HepG2 (cell line): ENCODE results near the gene TTLL11. TPM values are rescaled to one million over a fixed set of nuclear protein-coding genes. Genes with fewer than 3 reads are reported as not detected.

Experiments
- ATM ChIP-seq: fragments of 450-650 bp; IDR thresholded peaks from 2 replicates; pipeline ENCODE4 v1.7.1; 2017; ENCODE audit warnings: mild to moderate bottlenecking, borderline replicate concordance
- ATRX ChIP-seq: sonication (generic); formaldehyde crosslinking; IDR thresholded peaks from 2 replicates; pipeline ENCODE4 v1.4.0; 2020; ENCODE audit warnings: missing genetic modification reagents, borderline replicate concordance
- CEBPG ChIP-seq: IDR thresholded peaks from 2 replicates; pipeline ENCODE4 v1.6.1; 2016
- CHD4 ChIP-seq: fragments of 200-600 bp; sonication (generic); IDR thresholded peaks from 2 replicates; pipeline ENCODE4 v1.7.0; 2017; ENCODE audit warnings: mild to moderate bottlenecking, low read length, borderline replicate concordance
- EED ChIP-seq: sonication (generic); formaldehyde crosslinking; IDR thresholded peaks from 2 replicates; pipeline ENCODE4 v1.5.0; 2020; ENCODE audit warnings: mild to moderate bottlenecking, missing genetic modification reagents
- FOSL2 ChIP-seq: sonication (generic); formaldehyde crosslinking; IDR thresholded peaks from 2 replicates; pipeline ENCODE4 v1.4.0; 2020; ENCODE audit warnings: missing genetic modification reagents
- FUBP1 ChIP-seq: sonication (generic); formaldehyde crosslinking; IDR thresholded peaks from 2 replicates; pipeline ENCODE4 v1.5.1; 2020; ENCODE audit warnings: missing genetic modification reagents, mild to moderate bottlenecking, borderline replicate concordance
- GABPB1 ChIP-seq: IDR thresholded peaks from 2 replicates; pipeline ENCODE4 v1.6.1; 2016; ENCODE audit warnings: mild to moderate bottlenecking, missing genetic modification reagents, moderate library complexity, missing compliant biosample characterization
- HINFP ChIP-seq: sonication (generic); formaldehyde crosslinking; IDR thresholded peaks from 2 replicates; pipeline ENCODE4 v1.4.0; 2020; ENCODE audit warnings: low read depth, mild to moderate bottlenecking, missing genetic modification reagents
- HNF4G ChIP-seq, 2 experiments: sonication (generic) in 1 of 2; formaldehyde crosslinking in 1 of 2; IDR thresholded peaks; 2 replicates each; pipeline versions ENCODE4 v1.4.0 to v1.6.1; 2011 to 2020; ENCODE audit warnings: borderline replicate concordance in 2 of 2, low read depth in 2 of 2, mild to moderate bottlenecking in 2 of 2, low read length in 1 of 2, missing genetic modification reagents in 1 of 2, moderate library complexity in 1 of 2
- JUN ChIP-seq: sonication (generic); formaldehyde crosslinking; IDR thresholded peaks from 2 replicates; pipeline ENCODE4 v1.4.0; 2020; ENCODE audit warnings: mild to moderate bottlenecking, missing genetic modification reagents
- KLF16 ChIP-seq, 2 experiments: sonication (generic) in 1 of 2; formaldehyde crosslinking in 1 of 2; IDR thresholded peaks; 2 replicates each; pipeline versions ENCODE4 v1.6.1 to v1.8.0; 2016 to 2023; ENCODE audit warnings: missing genetic modification reagents in 2 of 2, missing compliant biosample characterization in 1 of 2
- NCOR1 ChIP-seq: fragments of 200-600 bp; sonication (generic); IDR thresholded peaks from 2 replicates; pipeline ENCODE4 v1.7.0; 2017; ENCODE audit warnings: antibody characterized with exemption, low read length, borderline replicate concordance
- RBAK ChIP-seq: sonication (generic); formaldehyde crosslinking; IDR thresholded peaks from 2 replicates; pipeline ENCODE4 v1.5.1; 2020; ENCODE audit warnings: mild to moderate bottlenecking, missing genetic modification reagents
- RXRA ChIP-seq: sonication (generic); formaldehyde crosslinking; IDR thresholded peaks from 2 replicates; pipeline ENCODE4 v1.5.1; 2020; ENCODE audit warnings: missing genetic modification reagents
- RXRB ChIP-seq: IDR thresholded peaks from 2 replicates; pipeline ENCODE4 v1.6.1; 2016; ENCODE audit warnings: borderline replicate concordance, missing genetic modification reagents, missing compliant biosample characterization
- SMARCC2 ChIP-seq: fragments of 450-650 bp; IDR thresholded peaks from 2 replicates; pipeline ENCODE4 v1.6.1; 2017; ENCODE audit warnings: antibody characterized with exemption, mild to moderate bottlenecking
- SRF ChIP-seq: IDR thresholded peaks from 2 replicates; pipeline ENCODE4 v1.6.1; 2011; ENCODE audit warnings: mild to moderate bottlenecking, low read depth, low read length, moderate library complexity
- SRSF1 ChIP-seq: fragments of 200-400 bp; formaldehyde crosslinking; optimal IDR thresholded peaks from 2 replicates; pipeline ENCODE3; 2017; ENCODE audit warnings: mild to moderate bottlenecking, low read depth, low read length, moderate library complexity
- THRA ChIP-seq: sonication (generic); formaldehyde crosslinking; IDR thresholded peaks from 2 replicates; pipeline ENCODE4 v1.4.0; 2020; ENCODE audit warnings: missing genetic modification reagents, borderline replicate concordance
- ZNF263 ChIP-seq: sonication (generic); formaldehyde crosslinking; IDR thresholded peaks from 2 replicates; pipeline ENCODE4 v1.4.0; 2020; ENCODE audit warnings: missing genetic modification reagents
- ZNF30 ChIP-seq: sonication (generic); formaldehyde crosslinking; IDR thresholded peaks from 2 replicates; pipeline ENCODE4 v1.5.0; 2020; ENCODE audit warnings: mild to moderate bottlenecking, missing genetic modification reagents
- ZNF441 ChIP-seq: sonication (generic); formaldehyde crosslinking; IDR thresholded peaks from 2 replicates; pipeline ENCODE4 v1.7.0; 2021; ENCODE audit warnings: missing genetic modification reagents, borderline replicate concordance
- ZNF577 ChIP-seq: sonication (generic); formaldehyde crosslinking; IDR thresholded peaks from 2 replicates; pipeline ENCODE4 v1.4.0; 2020; ENCODE audit warnings: mild to moderate bottlenecking, low read depth, missing genetic modification reagents, borderline replicate concordance
- ZNF678 ChIP-seq: sonication (generic); formaldehyde crosslinking; IDR thresholded peaks from 2 replicates; pipeline ENCODE4 v1.4.0; 2020; ENCODE audit warnings: mild to moderate bottlenecking, missing genetic modification reagents
- ZNF724P ChIP-seq: sonication (generic); formaldehyde crosslinking; IDR thresholded peaks from 2 replicates; pipeline ENCODE4 v1.8.0; 2022; ENCODE audit warnings: missing genetic modification reagents, borderline replicate concordance
- polyA plus RNA-seq, 8 experiments: library from polyadenylated mRNA; depleted of rRNA in 3 of 8; stranded (reverse) in 7 of 8; unstranded in 1 of 8; fragments of >200 nt; fragmentation: Illumina TruSeq in 4 of 8; extraction: Trizol in 4 of 8; gene quantifications; 2 replicates each; pipeline versions ENCODE4 v1.2.1 to v1.2.3, GENCODE V29; 2011 to 2016; ENCODE audit warnings: low read depth in 4 of 8, missing spikeins in 1 of 8, mixed read lengths in 1 of 8; ENCODE audit not compliant: insufficient read depth in 1 of 8
- total RNA-seq, 5 experiments: library from RNA; depleted of rRNA; stranded (reverse); fragments of >200 nt; fragmentation: Illumina TruSeq; extraction: Trizol; gene quantifications; 2 replicates each; pipeline ENCODE4 v1.2.3, GENCODE V29; 2016; ENCODE audit warnings: low read depth in 1 of 5
- TF ChIP-seq, protein P1 (sequence below): sonication (generic); formaldehyde crosslinking; IDR thresholded peaks from 2 replicates; pipeline ENCODE4 v1.4.0; 2020; ENCODE audit warnings: missing genetic modification reagents

The TTLL11 gene
- total and polyA plus RNA-seq, 2 of the 13 experiments (the other 11 are each of a cell fraction or from before 2014, with no cell fraction given), result 4.5 to 5.2 TPM

- TF ChIP-seq HINFP (CRISPR knock-in tag), result no peak
- TF ChIP-seq ZNF678, result no peak
- peak; percentile 57 for TF ChIP-seq RXRB (CRISPR knock-in tag)
- TF ChIP-seq HNF4G (IDR thresholded peaks at IDR 0.05; ENCODE audit: borderline replicate concordance, low read depth, low read length), result peak; percentile 59; the same call in 1 of the 2 replicates
- no peak for TF ChIP-seq HNF4G (CRISPR knock-in tag; IDR thresholded peaks at IDR 0.05; ENCODE audit: borderline replicate concordance, low read depth)
- no peak for TF ChIP-seq GABPB1 (CRISPR knock-in tag)
- peak; percentile 88; the same call in 1 of the 2 replicates for TF ChIP-seq THRA (CRISPR knock-in tag)
- no peak for TF ChIP-seq RBAK (CRISPR knock-in tag)
- peak; percentile 56; the same call in 1 of the 2 replicates for TF ChIP-seq RXRA (CRISPR knock-in tag)
- no peak for TF ChIP-seq ATRX
- no peak for TF ChIP-seq JUN
- TF ChIP-seq ZNF724P (CRISPR knock-in tag), result no peak
- TF ChIP-seq CEBPG (CRISPR knock-in tag), result no peak
- peak; percentile 70; the same call in 1 of the 2 replicates for TF ChIP-seq NCOR1
- no peak for TF ChIP-seq ATM
- TF ChIP-seq SRF, result no peak
- no peak for TF ChIP-seq CHD4
- TF ChIP-seq SMARCC2, result no peak
- no peak for TF ChIP-seq ZNF30 (CRISPR knock-in tag)
- no peak for TF ChIP-seq EED (CRISPR knock-in tag)
- TF ChIP-seq ZNF441, result no peak
- TF ChIP-seq, protein P1, sequence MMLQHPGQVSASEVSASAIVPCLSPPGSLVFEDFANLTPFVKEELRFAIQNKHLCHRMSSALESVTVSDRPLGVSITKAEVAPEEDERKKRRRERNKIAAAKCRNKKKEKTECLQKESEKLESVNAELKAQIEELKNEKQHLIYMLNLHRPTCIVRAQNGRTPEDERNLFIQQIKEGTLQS (CRISPR knock-in tag), result no peak
- TF ChIP-seq SRSF1, result no peak
- no peak for TF ChIP-seq FOSL2 (CRISPR knock-in tag)
- TF ChIP-seq KLF16 (CRISPR knock-in tag; IDR thresholded peaks at IDR 0.05), result no peak
- TF ChIP-seq ZNF263 (CRISPR knock-in tag), result no peak
- TF ChIP-seq FUBP1 (CRISPR knock-in tag), result no peak
- no peak for TF ChIP-seq ZNF577 (CRISPR knock-in tag)
Observed at GRCh38 chr9:122090287-122090883, 2.7 kb downstream of the TTLL11 start (continued).
